Stimulated activated CD4-positive, alpha-beta T cell treated with anti-CD3 and anti-CD28 coated beads, Interleukin-12 subunit alpha, Interleukin-12 subunit beta, amount 100 ng/mL, for 48 hours (primary cell): ENCODE data around the gene NOS3.
"Not testable (repeated sequence)": the region's sequence is repeated elsewhere in the genome, so short reads cannot be mapped to it uniquely, and the experiment has no call there.

Experiments
- DNase-seq, 3 donors: peaks; one replicate each; pipeline ENCODE4 v3.0.0-alpha.2; 2020; ENCODE audit warnings: low read depth in 2 of 3, low spot score in 1 of 3

NOS3 gene

GRCh38 chr7:151014950-151015349 lies 24.1 kb downstream of the NOS3 start:
- no peak for DNase-seq

GRCh38 chr7:151015967-151016366 lies 25.1 kb downstream of the NOS3 start:
- DNase-seq, result no peak

GRCh38 chr7:151016505-151016904 lies 25.7 kb downstream of the NOS3 start:
- DNase-seq, result no peak

- no peak for DNase-seq
These were observed 26.1 kb downstream of the NOS3 start for GRCh38 chr7:151016942-151017341.

GRCh38 chr7:151017370-151017952 lies 26.6 kb downstream of the NOS3 start:
- DNase-seq, result no peak

- DNase-seq, result peak; percentile 60 to 84 (median 77)
These were observed 27.2 kb downstream of the NOS3 start for GRCh38 chr7:151017953-151018420.

GRCh38 chr7:151018421-151019129 lies 27.8 kb downstream of the NOS3 start:
- no peak for DNase-seq

GRCh38 chr7:151019130-151019447 lies 28.3 kb downstream of the NOS3 start:
- no peak for DNase-seq

GRCh38 chr7:151020231-151020630 lies 29.4 kb downstream of the NOS3 start:
- no peak for DNase-seq

GRCh38 chr7:151023232-151023631 lies 32.4 kb downstream of the NOS3 start:
- DNase-seq, result no peak

GRCh38 chr7:151024435-151025056 lies 33.7 kb downstream of the NOS3 start, which contains the start of gene ATG9B:
Gene ATG9B (minus strand): TSS chr7:151024494. CDS start chr7:151024423, 71 bp downstream.
- no peak for DNase-seq

GRCh38 chr7:151025924-151026671 lies 35.3 kb downstream of the NOS3 start:
- DNase-seq, result no peak

GRCh38 chr7:151026771-151027727 lies 36.2 kb downstream of the NOS3 start:
- not testable (repeated sequence) for DNase-seq

- DNase-seq, result not testable (repeated sequence)
These were observed 36.9 kb downstream of the NOS3 start for GRCh38 chr7:151027728-151028130.

- peak; percentile 96 to 99 (median 98) for DNase-seq
These were observed 37.5 kb downstream of the NOS3 start, which contains the start of gene ABCB8 for GRCh38 chr7:151028131-151028947. Gene ABCB8 (plus strand): TSS chr7:151028450. CDS start chr7:151028516, 66 bp downstream.

- no peak for DNase-seq
These were observed 38.2 kb downstream of the NOS3 start for GRCh38 chr7:151028948-151029501.

- DNase-seq, result no peak
These were observed 40.2 kb downstream of the NOS3 start for GRCh38 chr7:151031011-151031410.

- no peak for DNase-seq
These were observed 42.4 kb downstream of the NOS3 start for GRCh38 chr7:151032936-151033863.
